ENCODE data around the gene ITPR2. TPM values are rescaled to one million over a fixed set of nuclear protein-coding genes. Genes with fewer than 3 reads are reported as not detected.

ITPR2 gene
- total and polyA plus RNA-seq, 2 experiments from 2014 or later, result 5.0 to 9.1 TPM

GRCh38 chr12:26546535-26547314 lies 286.3 kb downstream of the ITPR2 start:
- Histone ChIP-seq H3K27me3 (replicated peaks; ENCODE audit: insufficient read depth) (no peaks in the 10 kb centered on the region), H2AFZ (no peak overlapping the region), H3K79me2 (ENCODE audit: insufficient read depth) (no peaks in the 10 kb centered on the region), H3F3A (ENCODE audit: insufficient read depth) (no peaks in the 10 kb centered on the region), H3K4me2 (ENCODE audit: unreplicated experiment) (no peak overlapping the region), H3K9me3 (ENCODE audit: low read depth) (no peaks in the 10 kb centered on the region), H3K9me2 (ENCODE audit: insufficient read depth) (no peaks in the 10 kb centered on the region), H4K20me1 (ENCODE audit: insufficient read depth) (no peaks in the 10 kb centered on the region), H3K4me3 (no peak overlapping the region), H3K36me3 (ENCODE audit: low read depth) (no peaks in the 10 kb centered on the region), H3K27ac (no peak overlapping the region), H3K4me1 (ENCODE audit: insufficient read depth) (no peaks in the 10 kb centered on the region), H3K9ac (no peak overlapping the region)
- in situ Hi-C loops (cut with MboI), result no loop called here
- TF ChIP-seq EZH2 (IDR thresholded peaks at IDR 0.05; ENCODE audit: insufficient read depth, poor library complexity, severe bottlenecking) (no peak), EZH2phosphoT487 (IDR thresholded peaks at IDR 0.05; ENCODE audit: insufficient read depth, low read depth) (no peak)
- no peak for DNase-seq
- 75 to 80% methylated on average over 3 of the region's 3 CpGs for whole genome bisulfite sequencing, 2 experiments (ENCODE audit: low coverage in 1 of 2, low lambda C conversion rate in 2 of 2, missing lambda C conversion rate in 2 of 2)

DNA sequence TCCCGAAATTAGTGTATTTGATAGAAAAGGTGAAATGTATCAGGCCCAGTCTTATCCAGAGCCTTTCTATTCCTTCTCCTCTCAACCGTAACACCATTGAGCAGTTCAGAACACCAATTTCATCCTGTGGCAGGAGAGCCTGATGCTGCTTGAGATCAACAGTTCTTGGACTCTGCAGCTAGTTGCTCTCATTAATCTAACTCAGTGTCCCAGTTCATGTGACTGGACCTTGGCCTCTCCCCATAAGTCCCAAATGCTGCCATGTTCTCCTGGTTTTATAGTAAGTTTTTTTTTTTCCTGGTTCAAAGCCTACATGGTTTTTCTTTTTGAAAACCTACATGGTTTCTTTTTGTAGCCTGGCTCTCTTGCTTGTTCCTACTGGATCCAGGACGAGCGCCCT lies 293.9 kb downstream of the ITPR2 start:
- Histone ChIP-seq H3K4me3 (no peak overlapping the region), H3K9ac (no peak overlapping the region), H3K9me2 (ENCODE audit: insufficient read depth) (no peaks in the 10 kb centered on the region), H2AFZ (no peak overlapping the region), H3K4me1 (ENCODE audit: insufficient read depth) (no peaks in the 10 kb centered on the region), H3K79me2 (ENCODE audit: insufficient read depth) (no peaks in the 10 kb centered on the region), H3K4me2 (ENCODE audit: unreplicated experiment) (no peak overlapping the region), H3K27me3 (replicated peaks; ENCODE audit: insufficient read depth) (no peaks in the 10 kb centered on the region), H3K27ac (no peak overlapping the region), H3F3A (ENCODE audit: insufficient read depth) (no peaks in the 10 kb centered on the region), H3K36me3 (ENCODE audit: low read depth) (no peaks in the 10 kb centered on the region), H4K20me1 (ENCODE audit: insufficient read depth) (no peaks in the 10 kb centered on the region), H3K9me3 (ENCODE audit: low read depth) (no peaks in the 10 kb centered on the region)
- DNase-seq, result no peak
- in situ Hi-C loops (cut with MboI), result no loop called here
- TF ChIP-seq EZH2phosphoT487 (IDR thresholded peaks at IDR 0.05; ENCODE audit: insufficient read depth, low read depth) (no peak), EZH2 (IDR thresholded peaks at IDR 0.05; ENCODE audit: insufficient read depth, poor library complexity, severe bottlenecking) (no peak)
- WGBS, 2 experiments (ENCODE audit: low coverage in 1 of 2, low lambda C conversion rate in 2 of 2, missing lambda C conversion rate in 2 of 2), result 98% methylated on average over 4 of the region's 4 CpGs

DNA sequence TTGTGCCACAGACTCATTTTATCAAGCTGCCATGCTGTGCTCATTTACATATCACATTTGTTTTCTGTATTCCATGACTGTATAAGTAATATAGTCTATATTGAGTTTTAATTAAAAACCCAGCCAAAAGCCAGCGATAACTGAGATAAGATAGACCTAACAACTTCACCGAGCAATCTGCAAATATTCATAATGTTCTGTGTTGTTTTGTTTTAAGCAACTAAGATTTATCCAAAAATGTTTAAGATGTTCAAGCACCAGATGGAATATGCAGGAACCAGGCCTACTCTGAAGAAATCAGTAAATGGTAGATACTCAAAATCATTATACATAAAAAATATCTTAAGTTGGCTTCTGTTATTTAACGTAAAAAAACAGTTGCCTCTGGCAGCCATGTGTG lies 295.3 kb downstream of the ITPR2 start:
- Histone ChIP-seq H3K27ac (no peak overlapping the region), H3K79me2 (ENCODE audit: insufficient read depth) (no peaks in the 10 kb centered on the region), H3K4me2 (ENCODE audit: unreplicated experiment) (no peak overlapping the region), H3K4me1 (ENCODE audit: insufficient read depth) (no peaks in the 10 kb centered on the region), H3K9me2 (ENCODE audit: insufficient read depth) (no peaks in the 10 kb centered on the region), H3K4me3 (no peak overlapping the region), H2AFZ (no peak overlapping the region), H3K9ac (no peak overlapping the region), H4K20me1 (ENCODE audit: insufficient read depth) (no peaks in the 10 kb centered on the region), H3F3A (ENCODE audit: insufficient read depth) (no peaks in the 10 kb centered on the region), H3K36me3 (ENCODE audit: low read depth) (no peaks in the 10 kb centered on the region), H3K27me3 (replicated peaks; ENCODE audit: insufficient read depth) (no peaks in the 10 kb centered on the region), H3K9me3 (ENCODE audit: low read depth) (no peaks in the 10 kb centered on the region)
- 81 to 86% methylated on average over 3 of the region's 3 CpGs for WGBS, 2 experiments (ENCODE audit: low coverage in 1 of 2, low lambda C conversion rate in 2 of 2, missing lambda C conversion rate in 2 of 2)
- in situ Hi-C loops (cut with MboI), result no loop called here
- TF ChIP-seq EZH2phosphoT487 (IDR thresholded peaks at IDR 0.05; ENCODE audit: insufficient read depth, low read depth), result no peak
- no peak for TF ChIP-seq EZH2 (IDR thresholded peaks at IDR 0.05; ENCODE audit: insufficient read depth, poor library complexity, severe bottlenecking)
- no peak for DNase-seq

DNA sequence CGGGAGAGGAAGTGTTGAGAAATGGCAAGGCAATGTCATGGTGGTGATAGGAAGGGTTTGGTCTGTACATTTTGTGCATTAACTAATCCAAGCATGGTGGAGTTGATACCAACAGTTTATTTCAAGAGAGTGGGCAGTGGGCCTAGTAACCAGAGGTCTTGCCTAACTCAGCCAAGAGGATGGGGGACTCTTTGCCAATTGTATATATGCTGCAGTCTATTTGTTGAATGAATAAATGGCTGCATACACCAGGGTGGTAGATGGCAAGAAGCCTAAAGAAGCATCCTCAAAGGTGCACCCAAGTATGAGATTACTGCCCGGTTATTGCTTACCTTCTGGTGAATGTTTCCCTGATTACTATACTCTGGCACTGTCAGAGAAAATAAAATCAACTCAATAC lies 295.9 kb downstream of the ITPR2 start:
- Histone ChIP-seq H2AFZ (no peak overlapping the region), H3K27me3 (replicated peaks; ENCODE audit: insufficient read depth) (no peaks in the 10 kb centered on the region), H3K9me2 (ENCODE audit: insufficient read depth) (no peaks in the 10 kb centered on the region), H3K4me3 (no peak overlapping the region), H3K4me2 (ENCODE audit: unreplicated experiment) (no peak overlapping the region), H3K79me2 (ENCODE audit: insufficient read depth) (no peaks in the 10 kb centered on the region), H3K27ac (no peak overlapping the region), H3K9ac (no peak overlapping the region), H4K20me1 (ENCODE audit: insufficient read depth) (no peaks in the 10 kb centered on the region), H3K9me3 (ENCODE audit: low read depth) (no peaks in the 10 kb centered on the region), H3K36me3 (ENCODE audit: low read depth) (no peaks in the 10 kb centered on the region), H3F3A (ENCODE audit: insufficient read depth) (no peaks in the 10 kb centered on the region), H3K4me1 (ENCODE audit: insufficient read depth) (no peaks in the 10 kb centered on the region)
- in situ Hi-C loops (cut with MboI), result no loop called here
- 93 to 96% methylated on average over 2 of the region's 2 CpGs for WGBS, 2 experiments (ENCODE audit: low coverage in 1 of 2, low lambda C conversion rate in 2 of 2, missing lambda C conversion rate in 2 of 2)
- TF ChIP-seq EZH2 (IDR thresholded peaks at IDR 0.05; ENCODE audit: insufficient read depth, poor library complexity, severe bottlenecking), result no peak
- TF ChIP-seq EZH2phosphoT487 (IDR thresholded peaks at IDR 0.05; ENCODE audit: insufficient read depth, low read depth), result no peak
- no peak for DNase-seq
